ENCODE data around the gene ENTPD6.

ENTPD6 gene

GRCh38 chr20:25275813-25276532 is 80.5 kb downstream of the ENTPD6 start:
- H3K27me3 ChIP-seq (ENCODE audit: insufficient read depth, low read length), result no peaks in the 10 kb centered on the region
- 94% methylated on average over 20 of the region's 20 CpGs for WGBS
- no peak overlapping the region for H3K4me3 ChIP-seq (ENCODE audit: low read length)
- H3K27ac ChIP-seq (ENCODE audit: low read depth, low read length), result no peak overlapping the region
- no peak overlapping the region for H3K9ac ChIP-seq (ENCODE audit: low read depth, low read length)
- no peaks in the 10 kb centered on the region for H3K9me3 ChIP-seq (ENCODE audit: insufficient read depth, low read depth, low read length)
- H3K4me1 ChIP-seq (ENCODE audit: insufficient read depth, low read length), result no peaks in the 10 kb centered on the region
- peaks cover 76% of the 10 kb centered on the region for H3K36me3 ChIP-seq (ENCODE audit: insufficient read depth, low read length)
